GM13976 (cell line): Measurements from ENCODE around the gene SLC38A4.

Experiments used
- DNase-seq: peaks from one replicate; pipeline ENCODE4 v3.0.0; 2012; ENCODE audit warnings: low spot score
- in situ Hi-C: fragments of 300-500 bp; cut with MboI; formaldehyde crosslinking; loops from one replicate; pipeline ENCODE4 v1.12.0; 2022; ENCODE audit warnings: low sequenced_read_pairs, mixed read lengths, inconsistent platforms; ENCODE audit not compliant: unreplicated experiment
- TF ChIP-seq, protein P1 (sequence below): IDR thresholded peaks from 2 replicates; pipeline ENCODE4 v1.5.1; 2012; ENCODE audit warnings: borderline replicate concordance, mild to moderate bottlenecking; ENCODE audit not compliant: insufficient read depth; ENCODE audit errors: extremely low read depth, missing control alignments, control extremely low read depth

SLC38A4 gene, protein sequence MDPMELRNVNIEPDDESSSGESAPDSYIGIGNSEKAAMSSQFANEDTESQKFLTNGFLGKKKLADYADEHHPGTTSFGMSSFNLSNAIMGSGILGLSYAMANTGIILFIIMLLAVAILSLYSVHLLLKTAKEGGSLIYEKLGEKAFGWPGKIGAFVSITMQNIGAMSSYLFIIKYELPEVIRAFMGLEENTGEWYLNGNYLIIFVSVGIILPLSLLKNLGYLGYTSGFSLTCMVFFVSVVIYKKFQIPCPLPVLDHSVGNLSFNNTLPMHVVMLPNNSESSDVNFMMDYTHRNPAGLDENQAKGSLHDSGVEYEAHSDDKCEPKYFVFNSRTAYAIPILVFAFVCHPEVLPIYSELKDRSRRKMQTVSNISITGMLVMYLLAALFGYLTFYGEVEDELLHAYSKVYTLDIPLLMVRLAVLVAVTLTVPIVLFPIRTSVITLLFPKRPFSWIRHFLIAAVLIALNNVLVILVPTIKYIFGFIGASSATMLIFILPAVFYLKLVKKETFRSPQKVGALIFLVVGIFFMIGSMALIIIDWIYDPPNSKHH

GRCh38 chr12:46825591-46826414, at the start of gene SLC38A4:
Gene SLC38A4 (minus strand): TSS chr12:46825997. CDS start chr12:46793071, 32,926 bp downstream.
- in situ Hi-C loops, result no loop called here
- TF ChIP-seq, protein P1, sequence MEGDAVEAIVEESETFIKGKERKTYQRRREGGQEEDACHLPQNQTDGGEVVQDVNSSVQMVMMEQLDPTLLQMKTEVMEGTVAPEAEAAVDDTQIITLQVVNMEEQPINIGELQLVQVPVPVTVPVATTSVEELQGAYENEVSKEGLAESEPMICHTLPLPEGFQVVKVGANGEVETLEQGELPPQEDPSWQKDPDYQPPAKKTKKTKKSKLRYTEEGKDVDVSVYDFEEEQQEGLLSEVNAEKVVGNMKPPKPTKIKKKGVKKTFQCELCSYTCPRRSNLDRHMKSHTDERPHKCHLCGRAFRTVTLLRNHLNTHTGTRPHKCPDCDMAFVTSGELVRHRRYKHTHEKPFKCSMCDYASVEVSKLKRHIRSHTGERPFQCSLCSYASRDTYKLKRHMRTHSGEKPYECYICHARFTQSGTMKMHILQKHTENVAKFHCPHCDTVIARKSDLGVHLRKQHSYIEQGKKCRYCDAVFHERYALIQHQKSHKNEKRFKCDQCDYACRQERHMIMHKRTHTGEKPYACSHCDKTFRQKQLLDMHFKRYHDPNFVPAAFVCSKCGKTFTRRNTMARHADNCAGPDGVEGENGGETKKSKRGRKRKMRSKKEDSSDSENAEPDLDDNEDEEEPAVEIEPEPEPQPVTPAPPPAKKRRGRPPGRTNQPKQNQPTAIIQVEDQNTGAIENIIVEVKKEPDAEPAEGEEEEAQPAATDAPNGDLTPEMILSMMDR, result no peak
- DNase-seq, result no peak

DNA sequence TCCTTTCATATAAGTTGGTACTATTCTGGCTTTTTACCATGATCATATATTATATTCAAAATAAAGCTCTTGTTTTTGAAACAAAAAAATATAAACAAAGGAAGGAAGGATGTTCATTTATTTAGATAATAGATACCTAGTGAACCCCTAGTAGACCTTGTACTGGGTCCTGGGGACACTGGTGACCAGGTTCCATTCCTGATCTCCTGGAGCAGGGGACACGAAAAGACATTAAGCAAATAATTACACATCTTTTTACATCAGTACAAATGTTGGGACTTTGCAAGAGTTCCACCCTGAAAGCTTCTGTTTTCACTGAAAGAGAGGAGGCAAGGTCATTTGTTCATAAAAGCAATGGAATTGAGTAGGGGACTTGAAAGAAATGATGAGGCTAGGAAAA, 49.3 kb upstream of the SLC38A4 start:
- no peak for DNase-seq
- TF ChIP-seq, protein P1, result no peak
- in situ Hi-C loops, result no loop called here

DNA sequence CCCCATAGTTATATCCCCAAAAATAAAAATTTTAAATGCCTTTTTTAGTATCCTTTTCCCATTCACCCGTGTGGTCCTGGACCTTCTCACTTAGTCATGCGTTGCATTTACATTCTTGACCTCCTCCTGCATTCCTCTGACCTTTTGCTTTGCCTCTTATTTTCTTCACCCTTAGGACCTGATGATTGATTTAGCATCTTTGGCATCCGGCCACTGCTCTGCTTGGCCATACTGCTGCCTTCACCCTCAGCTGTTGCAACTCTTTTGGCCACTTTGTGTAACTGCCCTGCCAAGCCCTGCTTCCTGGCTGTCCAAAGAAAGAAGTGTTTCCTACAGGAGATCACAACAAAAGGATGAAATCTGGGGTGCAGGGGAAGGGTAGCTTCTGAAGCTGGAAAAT, 48.8 kb upstream of the SLC38A4 start:
- DNase-seq, result no peak
- in situ Hi-C loops, result no loop called here
- TF ChIP-seq, protein P1, result no peak

GRCh38 chr12:46872135-46872534, 46.3 kb upstream of the SLC38A4 start:
- TF ChIP-seq, protein P1, result no peak
- in situ Hi-C loops, result no loop called here
- DNase-seq, result no peak

- no peak for DNase-seq
- TF ChIP-seq, protein P1, result no peak
- in situ Hi-C loops, result no loop called here
These were observed 39.5 kb upstream of the SLC38A4 start for GRCh38 chr12:46865311-46865710.

- TF ChIP-seq, protein P1, result no peak
- in situ Hi-C loops, result no loop called here
- DNase-seq, result no peak
These were observed 32.6 kb upstream of the SLC38A4 start for GRCh38 chr12:46858368-46858767.
